ENCODE results near the gene SMG7.

SMG7 gene

GRCh38 chr1:183590244-183591191 is 118.2 kb downstream of the SMG7 start, which contains the start of gene NCF2:
NCF2 (minus strand) TSS chr1:183590459; CDS start chr1:183590329, 130 bp downstream.
- no peak within 1 kb of the TSS for H3K27ac ChIP-seq
- TF ChIP-seq CTCF (conservative IDR thresholded peaks at IDR 0.05; ENCODE audit: low read depth), result no peak
- POLR2A ChIA-PET (ENCODE audit: low non-redundant PET), result no interaction called here
- DNase-seq (ENCODE audit: low spot score), result peak; percentile 26
- CTCF ChIA-PET, result interaction anchor here (0.6 to 1.1 kb wide), 2 partner anchors 11 to 667 kb away, joined by 3 read pairs; no protein-coding TSS in a partner anchor

- CTCF ChIA-PET, result no interaction called here
Measured at GRCh38 chr1:183592733-183593132, 120.4 kb downstream of the SMG7 start.

GRCh38 chr1:183593356-183593755 is 121.1 kb downstream of the SMG7 start:
- no peak for DNase-seq (ENCODE audit: low spot score)
- no peak overlapping the region for H3K27ac ChIP-seq
- POLR2A ChIA-PET (ENCODE audit: low non-redundant PET), result no interaction called here
- TF ChIP-seq CTCF (conservative IDR thresholded peaks at IDR 0.05; ENCODE audit: low read depth), result no peak
- CTCF ChIA-PET, result no interaction called here

More at GRCh38 chr1:183592733-183593132, 120.4 kb downstream of the SMG7 start:
- POLR2A ChIA-PET (ENCODE audit: low non-redundant PET), result no interaction called here
- no peak for DNase-seq (ENCODE audit: low spot score)
- TF ChIP-seq CTCF (conservative IDR thresholded peaks at IDR 0.05; ENCODE audit: low read depth), result no peak
- no peak overlapping the region for H3K27ac ChIP-seq

GRCh38 chr1:183595537-183595936 is 123.2 kb downstream of the SMG7 start:
- ChIA-PET POLR2A (ENCODE audit: low non-redundant PET) (no interaction called here), CTCF (no interaction called here)
- no peak overlapping the region for H3K27ac ChIP-seq
- TF ChIP-seq CTCF (conservative IDR thresholded peaks at IDR 0.05; ENCODE audit: low read depth), result no peak
- DNase-seq (ENCODE audit: low spot score), result no peak

GRCh38 chr1:183596500-183596899 is 124.2 kb downstream of the SMG7 start:
- TF ChIP-seq CTCF (conservative IDR thresholded peaks at IDR 0.05; ENCODE audit: low read depth), result no peak
- ChIA-PET CTCF (no interaction called here), POLR2A (ENCODE audit: low non-redundant PET) (no interaction called here)
- no peak for DNase-seq (ENCODE audit: low spot score)
- H3K27ac ChIP-seq, result no peak overlapping the region

GRCh38 chr1:183597656-183598347 is 125.5 kb downstream of the SMG7 start:
- H3K27ac ChIP-seq, result no peak overlapping the region
- no peak for TF ChIP-seq CTCF (conservative IDR thresholded peaks at IDR 0.05; ENCODE audit: low read depth)
- POLR2A ChIA-PET (ENCODE audit: low non-redundant PET), result no interaction called here
- no peak for DNase-seq (ENCODE audit: low spot score)
- CTCF ChIA-PET, result no interaction called here
